ENCODE data around the gene SORT1.

DNA sequence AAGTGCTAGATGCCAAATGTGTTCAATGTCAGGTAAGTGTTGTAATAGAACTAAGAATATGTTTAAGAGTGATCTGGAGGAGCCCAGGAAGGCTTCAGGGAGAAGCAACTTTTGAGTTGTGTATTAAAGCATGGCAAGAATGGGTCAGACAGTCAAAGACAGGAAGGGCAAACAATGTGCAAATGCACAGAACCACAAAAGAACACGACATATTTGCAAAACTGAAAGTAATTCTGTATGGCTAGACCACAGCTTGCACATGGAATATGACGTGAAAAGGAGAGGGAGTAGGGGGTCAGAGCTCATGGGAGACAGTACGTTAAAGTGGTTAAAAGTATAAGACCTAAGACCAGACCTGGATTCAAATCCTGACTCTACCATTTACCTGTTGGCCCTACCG lies 7.1 kb upstream of the SORT1 start:
- TF ChIP-seq, protein P1, sequence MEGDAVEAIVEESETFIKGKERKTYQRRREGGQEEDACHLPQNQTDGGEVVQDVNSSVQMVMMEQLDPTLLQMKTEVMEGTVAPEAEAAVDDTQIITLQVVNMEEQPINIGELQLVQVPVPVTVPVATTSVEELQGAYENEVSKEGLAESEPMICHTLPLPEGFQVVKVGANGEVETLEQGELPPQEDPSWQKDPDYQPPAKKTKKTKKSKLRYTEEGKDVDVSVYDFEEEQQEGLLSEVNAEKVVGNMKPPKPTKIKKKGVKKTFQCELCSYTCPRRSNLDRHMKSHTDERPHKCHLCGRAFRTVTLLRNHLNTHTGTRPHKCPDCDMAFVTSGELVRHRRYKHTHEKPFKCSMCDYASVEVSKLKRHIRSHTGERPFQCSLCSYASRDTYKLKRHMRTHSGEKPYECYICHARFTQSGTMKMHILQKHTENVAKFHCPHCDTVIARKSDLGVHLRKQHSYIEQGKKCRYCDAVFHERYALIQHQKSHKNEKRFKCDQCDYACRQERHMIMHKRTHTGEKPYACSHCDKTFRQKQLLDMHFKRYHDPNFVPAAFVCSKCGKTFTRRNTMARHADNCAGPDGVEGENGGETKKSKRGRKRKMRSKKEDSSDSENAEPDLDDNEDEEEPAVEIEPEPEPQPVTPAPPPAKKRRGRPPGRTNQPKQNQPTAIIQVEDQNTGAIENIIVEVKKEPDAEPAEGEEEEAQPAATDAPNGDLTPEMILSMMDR (IDR thresholded peaks at IDR 0.05) = no peak
- TF ChIP-seq POLR2A (IDR thresholded peaks at IDR 0.05) = no peak
